H1 (cell line): ENCODE results near the gene SMYD1.

Source experiments
- ASH2L ChIP-seq: fragments of 200-600, 300-600 bp; sonication (generic); IDR thresholded peaks from one replicate; pipeline ENCODE4 v1.7.1; 2017; ENCODE audit warnings: low read length
- CEBPB ChIP-seq: IDR thresholded peaks from 2 replicates; pipeline ENCODE4 v1.6.1; 2012; ENCODE audit warnings: low read depth, low read length
- CTBP2 ChIP-seq: IDR thresholded peaks from 2 replicates; pipeline ENCODE4 v1.7.0; 2011; ENCODE audit warnings: borderline replicate concordance, mild to moderate bottlenecking, moderate library complexity, mixed read lengths, low read length; ENCODE audit not compliant: insufficient read depth, insufficient read length
- CTCF ChIP-seq, 3 experiments: IDR thresholded peaks; 1 replicate in 2 of 3; 2 replicates in 1 of 3; pipeline versions ENCODE4 v1.5.1 to v1.6.1; 2011; ENCODE audit warnings: low read length in 3 of 3, mild to moderate bottlenecking in 3 of 3, inconsistent platforms in 2 of 3, low read depth in 1 of 3, moderate library complexity in 1 of 3; ENCODE audit not compliant: insufficient read depth in 1 of 3; ENCODE audit errors: control extremely low read depth in 1 of 3
- EP300 ChIP-seq, 2 experiments: IDR thresholded peaks; 1 replicate in 1 of 2; 2 replicates in 1 of 2; pipeline ENCODE4 v1.6.1; 2011 to 2012; ENCODE audit warnings: low read depth in 2 of 2, low read length in 2 of 2, mild to moderate bottlenecking in 2 of 2, borderline replicate concordance in 1 of 2, inconsistent platforms in 1 of 2, moderate library complexity in 1 of 2
- EZH2 ChIP-seq: fragments of 200-600 bp; sonication (generic); IDR thresholded peaks from 2 replicates; pipeline ENCODE4 v1.7.1; 2012; ENCODE audit warnings: low read depth, mild to moderate bottlenecking, moderate library complexity, low read length, inconsistent platforms; ENCODE audit not compliant: severe bottlenecking
- FOSL1 ChIP-seq: IDR thresholded peaks from 2 replicates; pipeline ENCODE4 v1.6.1; 2011; ENCODE audit warnings: mild to moderate bottlenecking, low read depth, low read length, moderate library complexity; ENCODE audit not compliant: insufficient read depth
- JUND ChIP-seq: IDR thresholded peaks from 2 replicates; pipeline ENCODE4 v1.6.1; 2011; ENCODE audit warnings: mild to moderate bottlenecking, improper control_type of control experiment, low read length
- KDM5A ChIP-seq: fragments of 200-600 bp; IDR thresholded peaks from 2 replicates; pipeline ENCODE4 v1.7.1; 2012; ENCODE audit warnings: mild to moderate bottlenecking, low read length, inconsistent platforms, mixed read lengths
- MAX ChIP-seq: IDR thresholded peaks from 2 replicates; pipeline ENCODE4 v1.6.1; 2012; ENCODE audit warnings: inconsistent platforms
- POLR2A ChIP-seq, 2 experiments: IDR thresholded peaks; 1 replicate in 1 of 2; 2 replicates in 1 of 2; pipeline ENCODE4 v1.6.1; 2011; ENCODE audit warnings: low read depth in 2 of 2, low read length in 2 of 2, mild to moderate bottlenecking in 2 of 2; ENCODE audit errors: control extremely low read depth in 1 of 2
- TF ChIP-seq, protein P1 (sequence below): IDR thresholded peaks from 2 replicates; pipeline ENCODE4 v1.6.1; 2011; ENCODE audit warnings: low read depth, mild to moderate bottlenecking, low read length; ENCODE audit not compliant: insufficient read depth

DNA sequence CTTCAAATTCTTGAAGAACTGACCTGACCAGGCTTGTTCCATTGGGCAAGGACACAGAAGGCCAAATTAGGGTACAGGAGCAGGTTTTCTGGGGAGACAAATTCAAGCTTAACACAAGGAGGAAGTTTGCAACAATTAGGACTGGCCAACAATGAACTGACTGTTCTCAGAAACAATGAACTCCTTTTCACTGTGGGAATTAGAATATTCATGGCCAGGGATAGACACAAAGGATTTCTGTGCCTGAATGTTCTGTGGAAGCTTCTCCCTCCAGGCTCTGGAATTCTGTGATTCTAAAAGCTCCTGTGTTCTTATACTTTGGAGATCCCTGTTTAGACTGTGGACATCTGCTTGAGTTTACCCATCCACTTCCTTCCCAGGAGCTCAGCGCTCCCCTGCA lies 15.2 kb downstream of the SMYD1 start:
- no peak for TF ChIP-seq JUND
- no peak for TF ChIP-seq FOSL1
- TF ChIP-seq CTCF (IDR thresholded peaks at IDR 0.05; ENCODE audit: control extremely low read depth in 1 of 3, insufficient read depth in 1 of 3, low read depth in 1 of 3, low read length in 3 of 3) = no peak
- TF ChIP-seq POLR2A (IDR thresholded peaks at IDR 0.05; ENCODE audit: control extremely low read depth in 1 of 2, low read depth in 2 of 2, low read length in 2 of 2) = no peak
- TF ChIP-seq, protein P1, sequence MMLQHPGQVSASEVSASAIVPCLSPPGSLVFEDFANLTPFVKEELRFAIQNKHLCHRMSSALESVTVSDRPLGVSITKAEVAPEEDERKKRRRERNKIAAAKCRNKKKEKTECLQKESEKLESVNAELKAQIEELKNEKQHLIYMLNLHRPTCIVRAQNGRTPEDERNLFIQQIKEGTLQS = no peak
- TF ChIP-seq EP300 (IDR thresholded peaks at IDR 0.05; ENCODE audit: borderline replicate concordance in 1 of 2, low read depth in 2 of 2, low read length in 2 of 2) = no peak
- TF ChIP-seq CTBP2 = no peak
- TF ChIP-seq EZH2 = no peak
- no peak for TF ChIP-seq KDM5A
- TF ChIP-seq CEBPB = no peak
- no peak for TF ChIP-seq MAX
- no peak for TF ChIP-seq ASH2L
